ENCODE results near the gene PAX7. TPM values are rescaled to one million over a fixed set of nuclear protein-coding genes. Genes with fewer than 3 reads are reported as not detected.

The PAX7 gene
- total RNA-seq, 1 donor from 2014 or later = 1.4 TPM

DNA sequence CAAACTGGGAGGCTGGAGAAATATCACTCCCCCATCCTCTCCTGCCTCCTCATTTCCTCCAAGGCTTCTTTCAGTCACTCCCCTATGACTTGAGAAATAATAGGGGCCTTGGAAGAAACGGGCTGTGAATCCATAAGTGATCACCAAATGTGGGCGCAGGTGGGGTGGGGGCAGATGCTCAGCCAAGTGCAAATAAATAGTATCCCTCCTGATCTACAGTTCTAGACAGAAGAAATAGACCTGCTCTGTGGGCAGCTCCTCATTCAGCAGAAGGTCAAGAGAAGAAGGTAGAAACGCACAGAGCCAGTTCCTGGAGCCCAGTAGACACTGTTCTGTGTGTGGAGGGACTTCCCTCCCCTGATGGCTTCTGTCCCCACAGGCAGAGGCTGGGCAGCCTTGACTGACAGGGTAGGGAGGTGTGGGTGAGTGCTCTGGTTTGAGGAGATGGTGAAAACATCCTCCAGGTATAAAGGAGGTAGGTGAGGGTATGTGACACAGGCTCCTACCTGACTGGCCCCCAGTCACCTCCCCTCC lies 17.1 kb downstream of the PAX7 start:
- H3K4me1 Mint-ChIP-seq (ENCODE audit: unreplicated experiment) = peaks cover 24% of the 10 kb centered on the region
- H3K27me3 Mint-ChIP-seq (ENCODE audit: unreplicated experiment) = peaks cover 36% of the 10 kb centered on the region
- no peak for DNase-seq (ENCODE audit: low spot score)
- H3K36me3 Mint-ChIP-seq (ENCODE audit: low read depth, unreplicated experiment) = peaks cover 6% of the 10 kb centered on the region
- no peak overlapping the region for H3K4me3 Mint-ChIP-seq (ENCODE audit: unreplicated experiment)
- no peak overlapping the region for H3K27ac Mint-ChIP-seq (ENCODE audit: unreplicated experiment)
- H3K9me3 Mint-ChIP-seq (ENCODE audit: unreplicated experiment) = no peaks in the 10 kb centered on the region
- TF ChIP-seq, protein P1, sequence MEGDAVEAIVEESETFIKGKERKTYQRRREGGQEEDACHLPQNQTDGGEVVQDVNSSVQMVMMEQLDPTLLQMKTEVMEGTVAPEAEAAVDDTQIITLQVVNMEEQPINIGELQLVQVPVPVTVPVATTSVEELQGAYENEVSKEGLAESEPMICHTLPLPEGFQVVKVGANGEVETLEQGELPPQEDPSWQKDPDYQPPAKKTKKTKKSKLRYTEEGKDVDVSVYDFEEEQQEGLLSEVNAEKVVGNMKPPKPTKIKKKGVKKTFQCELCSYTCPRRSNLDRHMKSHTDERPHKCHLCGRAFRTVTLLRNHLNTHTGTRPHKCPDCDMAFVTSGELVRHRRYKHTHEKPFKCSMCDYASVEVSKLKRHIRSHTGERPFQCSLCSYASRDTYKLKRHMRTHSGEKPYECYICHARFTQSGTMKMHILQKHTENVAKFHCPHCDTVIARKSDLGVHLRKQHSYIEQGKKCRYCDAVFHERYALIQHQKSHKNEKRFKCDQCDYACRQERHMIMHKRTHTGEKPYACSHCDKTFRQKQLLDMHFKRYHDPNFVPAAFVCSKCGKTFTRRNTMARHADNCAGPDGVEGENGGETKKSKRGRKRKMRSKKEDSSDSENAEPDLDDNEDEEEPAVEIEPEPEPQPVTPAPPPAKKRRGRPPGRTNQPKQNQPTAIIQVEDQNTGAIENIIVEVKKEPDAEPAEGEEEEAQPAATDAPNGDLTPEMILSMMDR (IDR thresholded peaks at IDR 0.05; ENCODE audit: unreplicated experiment) = no peak

DNA sequence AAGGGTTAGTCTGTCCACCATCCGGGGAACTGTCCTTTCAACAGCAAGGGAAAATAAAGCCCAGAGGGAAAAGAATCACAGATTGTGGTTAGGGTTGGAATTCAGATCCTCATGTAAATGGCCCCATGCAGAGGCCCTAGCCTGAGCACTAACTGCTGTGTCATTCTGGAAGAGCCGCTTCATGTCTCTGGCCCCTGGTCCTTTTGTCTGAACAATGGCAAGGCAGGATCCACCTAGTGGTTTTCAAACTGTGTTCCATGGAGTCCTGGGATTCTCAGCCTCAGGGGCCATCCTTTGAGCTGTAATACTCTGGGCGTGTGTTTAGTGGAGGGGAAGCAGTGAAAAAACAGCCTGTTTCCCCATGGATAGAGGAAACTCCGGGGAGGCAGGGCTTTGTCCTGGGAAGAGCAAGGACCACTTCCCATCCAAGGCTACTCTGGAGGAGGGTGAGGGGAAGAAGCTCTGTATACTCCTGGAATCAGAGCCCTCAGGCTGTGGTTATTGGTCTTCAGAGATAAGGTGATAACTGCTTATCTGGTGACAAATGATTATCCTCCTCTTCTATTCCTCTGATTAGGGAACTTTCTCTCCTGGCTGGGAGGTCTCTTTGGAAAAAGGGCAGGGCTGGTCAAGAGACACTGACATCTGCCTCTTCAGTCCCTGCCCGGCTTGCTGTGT lies 19.2 kb downstream of the PAX7 start:
- Mint-ChIP-seq H3K4me1 (ENCODE audit: unreplicated experiment) (peaks cover 15% of the 10 kb centered on the region), H3K27ac (ENCODE audit: unreplicated experiment) (no peak overlapping the region), H3K36me3 (ENCODE audit: low read depth, unreplicated experiment) (peaks cover 2% of the 10 kb centered on the region), H3K9me3 (ENCODE audit: unreplicated experiment) (no peaks in the 10 kb centered on the region), H3K27me3 (ENCODE audit: unreplicated experiment) (peaks cover 33% of the 10 kb centered on the region), H3K4me3 (ENCODE audit: unreplicated experiment) (no peak overlapping the region)
- TF ChIP-seq, protein P1 (IDR thresholded peaks at IDR 0.05; ENCODE audit: unreplicated experiment) = no peak
- no peak for DNase-seq (ENCODE audit: low spot score)

DNA sequence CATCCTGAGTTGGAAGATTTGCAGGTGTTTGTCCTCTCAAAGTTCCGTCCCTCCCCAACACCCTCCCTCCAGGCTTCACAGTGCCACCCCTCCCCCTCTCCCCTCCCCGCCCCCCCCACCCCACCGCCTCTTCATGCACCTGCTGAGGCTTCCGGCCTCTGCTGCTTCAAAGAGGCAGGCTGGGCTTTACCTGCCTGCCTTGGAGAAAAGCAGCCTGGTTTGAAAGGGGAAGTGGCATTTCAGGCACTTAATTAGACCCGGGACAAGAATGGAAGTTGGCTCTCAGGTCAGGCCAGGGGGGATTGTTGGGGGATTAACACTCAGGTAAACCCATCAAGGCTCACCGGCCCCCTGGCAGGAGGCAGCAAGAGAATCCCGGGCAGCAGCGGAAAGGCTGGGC lies 21.1 kb downstream of the PAX7 start:
- Mint-ChIP-seq H3K27ac (ENCODE audit: unreplicated experiment) (no peak overlapping the region), H3K36me3 (ENCODE audit: low read depth, unreplicated experiment) (no peaks in the 10 kb centered on the region), H3K9me3 (ENCODE audit: unreplicated experiment) (no peaks in the 10 kb centered on the region), H3K27me3 (ENCODE audit: unreplicated experiment) (peaks cover 27% of the 10 kb centered on the region), H3K4me3 (ENCODE audit: unreplicated experiment) (no peak overlapping the region), H3K4me1 (ENCODE audit: unreplicated experiment) (peaks cover 15% of the 10 kb centered on the region)
- TF ChIP-seq, protein P1 (IDR thresholded peaks at IDR 0.05; ENCODE audit: unreplicated experiment) = no peak
- no peak for DNase-seq (ENCODE audit: low spot score)

DNA sequence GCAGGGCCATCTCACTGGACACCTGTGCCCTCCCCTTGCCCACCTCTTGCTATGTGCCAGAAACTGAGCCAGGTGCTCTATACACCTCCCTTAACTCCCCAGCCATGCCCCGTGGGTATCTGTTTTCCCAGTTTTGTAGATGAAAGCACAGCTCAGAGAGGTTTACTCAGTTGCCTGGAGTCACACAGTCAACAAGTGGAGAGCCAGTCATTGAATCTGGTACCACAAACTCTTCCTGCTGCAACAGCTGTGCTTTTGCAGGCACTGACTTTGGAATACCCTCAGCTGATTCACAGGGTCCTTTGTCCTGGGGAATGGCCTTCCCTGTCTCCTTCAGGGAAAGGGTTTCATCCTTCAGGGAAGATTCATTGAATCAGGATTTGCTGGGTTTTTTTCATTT lies 22.1 kb downstream of the PAX7 start:
- H3K4me1 Mint-ChIP-seq (ENCODE audit: unreplicated experiment) = peaks cover 15% of the 10 kb centered on the region

DNA sequence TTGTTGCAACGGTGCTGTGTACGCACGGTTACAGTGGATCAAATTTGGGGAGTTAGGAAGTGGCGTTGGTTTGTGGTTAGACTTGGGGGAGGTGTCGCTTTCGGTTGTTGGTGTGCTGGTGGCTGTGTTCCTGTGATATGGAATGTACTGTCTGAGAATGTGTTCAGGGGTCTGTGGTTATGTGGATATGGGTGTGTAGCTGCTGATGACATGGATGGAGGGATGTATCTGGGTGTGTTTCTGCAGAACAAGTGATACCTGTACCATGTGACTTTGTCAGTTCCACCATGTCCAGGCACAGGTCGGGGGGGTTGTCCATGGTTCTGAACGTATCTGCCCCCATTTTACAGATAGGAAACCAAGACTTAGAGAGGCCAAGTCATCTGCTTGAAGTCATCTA lies 22.7 kb downstream of the PAX7 start:
- peaks cover 25% of the 10 kb centered on the region for H3K27me3 Mint-ChIP-seq (ENCODE audit: unreplicated experiment)
- no peak for DNase-seq (ENCODE audit: low spot score)
- no peaks in the 10 kb centered on the region for H3K36me3 Mint-ChIP-seq (ENCODE audit: low read depth, unreplicated experiment)
- peaks cover 15% of the 10 kb centered on the region for H3K4me1 Mint-ChIP-seq (ENCODE audit: unreplicated experiment)
- no peak overlapping the region for H3K4me3 Mint-ChIP-seq (ENCODE audit: unreplicated experiment)
- TF ChIP-seq, protein P1 (IDR thresholded peaks at IDR 0.05; ENCODE audit: unreplicated experiment) = no peak
- no peak overlapping the region for H3K27ac Mint-ChIP-seq (ENCODE audit: unreplicated experiment)
- no peaks in the 10 kb centered on the region for H3K9me3 Mint-ChIP-seq (ENCODE audit: unreplicated experiment)

More for the DNA sequence above, 22.1 kb downstream of the PAX7 start:
- Mint-ChIP-seq H3K36me3 (ENCODE audit: low read depth, unreplicated experiment) (no peaks in the 10 kb centered on the region), H3K4me3 (ENCODE audit: unreplicated experiment) (no peak overlapping the region), H3K27me3 (ENCODE audit: unreplicated experiment) (peaks cover 28% of the 10 kb centered on the region), H3K27ac (ENCODE audit: unreplicated experiment) (no peak overlapping the region), H3K9me3 (ENCODE audit: unreplicated experiment) (no peaks in the 10 kb centered on the region)
- TF ChIP-seq, protein P1 (IDR thresholded peaks at IDR 0.05; ENCODE audit: unreplicated experiment) = no peak
- DNase-seq (ENCODE audit: low spot score) = no peak
